Activated naive CD8-positive, alpha-beta T cell treated with anti-CD3 and anti-CD28 coated beads for 36 hours (primary cell): ENCODE data around the gene KIF2A. TPM values are rescaled to one million over a fixed set of nuclear protein-coding genes. Genes with fewer than 3 reads are reported as not detected.

Source experiments
- DNase-seq: peaks from one replicate; pipeline ENCODE4 v3.0.0; 2021
- H3K27ac Mint-ChIP-seq: one replicate; pipeline ENCODE4 v1.8.0; 2022; ENCODE audit warnings: mild to moderate bottlenecking, moderate library complexity, mixed read lengths
- H3K27me3 Mint-ChIP-seq: one replicate; pipeline ENCODE4 v1.8.0; 2022; ENCODE audit warnings: mild to moderate bottlenecking, mixed read lengths
- H3K36me3 Mint-ChIP-seq: one replicate; pipeline ENCODE4 v1.8.0; 2021; ENCODE audit warnings: mild to moderate bottlenecking, mixed read lengths
- H3K4me1 Mint-ChIP-seq: one replicate; pipeline ENCODE4 v1.8.0; 2021; ENCODE audit warnings: mixed read lengths
- H3K4me3 Mint-ChIP-seq: one replicate; pipeline ENCODE4 v1.8.0; 2022; ENCODE audit warnings: mild to moderate bottlenecking, moderate library complexity, mixed read lengths
- H3K9me3 Mint-ChIP-seq: one replicate; pipeline ENCODE4 v1.8.0; 2022; ENCODE audit warnings: mixed read lengths
- total RNA-seq, 2 experiments: library from RNA; stranded (reverse); gene quantifications; one replicate each; pipeline ENCODE4 v1.2.3, GENCODE V29; 2021

Gene KIF2A
- total RNA-seq, 2 experiments from 2014 or later = 164 to 175 TPM

GRCh38 chr5:62330302-62330701 lies 24.3 kb downstream of the KIF2A start:
- H3K27me3 Mint-ChIP-seq = no peaks in the 10 kb centered on the region
- DNase-seq = no peak
- no peaks in the 10 kb centered on the region for H3K9me3 Mint-ChIP-seq
- peaks cover 36% of the 10 kb centered on the region for H3K36me3 Mint-ChIP-seq
- no peak overlapping the region for H3K27ac Mint-ChIP-seq
- peaks cover 69% of the 10 kb centered on the region for H3K4me1 Mint-ChIP-seq
- H3K4me3 Mint-ChIP-seq = no peak overlapping the region

- DNase-seq = no peak
- H3K9me3 Mint-ChIP-seq = no peaks in the 10 kb centered on the region
- peaks cover 31% of the 10 kb centered on the region for H3K36me3 Mint-ChIP-seq
- no peak overlapping the region for H3K27ac Mint-ChIP-seq
- no peak overlapping the region for H3K4me3 Mint-ChIP-seq
- H3K27me3 Mint-ChIP-seq = no peaks in the 10 kb centered on the region
- H3K4me1 Mint-ChIP-seq = peaks cover 63% of the 10 kb centered on the region
These were observed 25.9 kb downstream of the KIF2A start for GRCh38 chr5:62331921-62332320.

- Mint-ChIP-seq H3K27me3 (no peaks in the 10 kb centered on the region), H3K9me3 (no peaks in the 10 kb centered on the region), H3K4me3 (no peak overlapping the region), H3K36me3 (peaks cover 29% of the 10 kb centered on the region), H3K27ac (peak overlapping the region; percentile 3), H3K4me1 (peaks cover 57% of the 10 kb centered on the region)
- DNase-seq = no peak
These were observed 27.3 kb downstream of the KIF2A start for GRCh38 chr5:62333250-62333794.

GRCh38 chr5:62334082-62334481 lies 28.1 kb downstream of the KIF2A start:
- no peak overlapping the region for H3K4me3 Mint-ChIP-seq
- peaks cover 33% of the 10 kb centered on the region for H3K36me3 Mint-ChIP-seq
- H3K27me3 Mint-ChIP-seq = no peaks in the 10 kb centered on the region
- peak overlapping the region; percentile 36 for H3K27ac Mint-ChIP-seq
- no peaks in the 10 kb centered on the region for H3K9me3 Mint-ChIP-seq
- H3K4me1 Mint-ChIP-seq = peaks cover 52% of the 10 kb centered on the region
- DNase-seq = no peak

- DNase-seq = no peak
- Mint-ChIP-seq H3K36me3 (peaks cover 44% of the 10 kb centered on the region), H3K27ac (no peak overlapping the region), H3K4me1 (peaks cover 59% of the 10 kb centered on the region), H3K9me3 (peaks cover 2% of the 10 kb centered on the region), H3K27me3 (no peaks in the 10 kb centered on the region), H3K4me3 (no peak overlapping the region)
These were observed 34.4 kb downstream of the KIF2A start for GRCh38 chr5:62340392-62340791.

GRCh38 chr5:62340979-62341378 lies 35.0 kb downstream of the KIF2A start:
- Mint-ChIP-seq H3K9me3 (peaks cover 2% of the 10 kb centered on the region), H3K36me3 (peaks cover 42% of the 10 kb centered on the region), H3K27me3 (no peaks in the 10 kb centered on the region), H3K4me3 (peak overlapping the region; percentile 68), H3K27ac (peak overlapping the region; percentile 85), H3K4me1 (peaks cover 57% of the 10 kb centered on the region)
- DNase-seq = no peak

GRCh38 chr5:62341783-62342475 lies 35.9 kb downstream of the KIF2A start:
- Mint-ChIP-seq H3K9me3 (peaks cover 2% of the 10 kb centered on the region), H3K27ac (peak overlapping the region; percentile 85), H3K27me3 (no peaks in the 10 kb centered on the region), H3K4me1 (peaks cover 52% of the 10 kb centered on the region), H3K4me3 (peak overlapping the region; percentile 68), H3K36me3 (peaks cover 37% of the 10 kb centered on the region)
- no peak for DNase-seq

GRCh38 chr5:62342476-62342837 lies 36.5 kb downstream of the KIF2A start:
- no peaks in the 10 kb centered on the region for H3K27me3 Mint-ChIP-seq
- peak overlapping the region; percentile 85 for H3K27ac Mint-ChIP-seq
- H3K4me1 Mint-ChIP-seq = peaks cover 51% of the 10 kb centered on the region
- peaks cover 37% of the 10 kb centered on the region for H3K36me3 Mint-ChIP-seq
- H3K4me3 Mint-ChIP-seq = no peak overlapping the region
- H3K9me3 Mint-ChIP-seq = peaks cover 2% of the 10 kb centered on the region
- no peak for DNase-seq

- DNase-seq = no peak
- peak overlapping the region; percentile 76 for H3K27ac Mint-ChIP-seq
- H3K27me3 Mint-ChIP-seq = no peaks in the 10 kb centered on the region
- peaks cover 47% of the 10 kb centered on the region for H3K4me1 Mint-ChIP-seq
- H3K4me3 Mint-ChIP-seq = no peak overlapping the region
- H3K36me3 Mint-ChIP-seq = peaks cover 34% of the 10 kb centered on the region
- peaks cover 2% of the 10 kb centered on the region for H3K9me3 Mint-ChIP-seq
These were observed 37.4 kb downstream of the KIF2A start for GRCh38 chr5:62343428-62343827.

GRCh38 chr5:62346748-62347147 lies 40.7 kb downstream of the KIF2A start:
- DNase-seq = no peak
- Mint-ChIP-seq H3K27me3 (no peaks in the 10 kb centered on the region), H3K27ac (no peak overlapping the region), H3K36me3 (peaks cover 34% of the 10 kb centered on the region), H3K4me1 (peaks cover 33% of the 10 kb centered on the region), H3K9me3 (peaks cover 2% of the 10 kb centered on the region), H3K4me3 (no peak overlapping the region)

- Mint-ChIP-seq H3K4me3 (no peak overlapping the region), H3K27ac (no peak overlapping the region), H3K27me3 (no peaks in the 10 kb centered on the region), H3K36me3 (peaks cover 33% of the 10 kb centered on the region), H3K9me3 (peaks cover 1% of the 10 kb centered on the region), H3K4me1 (peaks cover 25% of the 10 kb centered on the region)
- DNase-seq = no peak
These were observed 41.9 kb downstream of the KIF2A start for GRCh38 chr5:62347928-62348327.

GRCh38 chr5:62348723-62349481 lies 42.9 kb downstream of the KIF2A start:
- H3K4me3 Mint-ChIP-seq = no peak overlapping the region
- H3K4me1 Mint-ChIP-seq = peaks cover 20% of the 10 kb centered on the region
- peaks cover 24% of the 10 kb centered on the region for H3K36me3 Mint-ChIP-seq
- H3K27ac Mint-ChIP-seq = peak overlapping the region; percentile 29
- H3K27me3 Mint-ChIP-seq = no peaks in the 10 kb centered on the region
- DNase-seq = no peak
- no peaks in the 10 kb centered on the region for H3K9me3 Mint-ChIP-seq

- H3K36me3 Mint-ChIP-seq = peaks cover 18% of the 10 kb centered on the region
- no peaks in the 10 kb centered on the region for H3K9me3 Mint-ChIP-seq
- H3K27ac Mint-ChIP-seq = peak overlapping the region; percentile 45
- no peaks in the 10 kb centered on the region for H3K27me3 Mint-ChIP-seq
- H3K4me3 Mint-ChIP-seq = no peak overlapping the region
- DNase-seq = no peak
- H3K4me1 Mint-ChIP-seq = peaks cover 12% of the 10 kb centered on the region
These were observed 48.2 kb downstream of the KIF2A start for GRCh38 chr5:62354028-62354874.

GRCh38 chr5:62362701-62363100 lies 56.7 kb downstream of the KIF2A start:
- Mint-ChIP-seq H3K9me3 (no peaks in the 10 kb centered on the region), H3K4me3 (no peak overlapping the region), H3K36me3 (peaks cover 27% of the 10 kb centered on the region), H3K4me1 (peaks cover 4% of the 10 kb centered on the region), H3K27ac (no peak overlapping the region), H3K27me3 (no peaks in the 10 kb centered on the region)
- no peak for DNase-seq

- H3K27ac Mint-ChIP-seq = peak overlapping the region; percentile 47
- DNase-seq = no peak
- peaks cover 35% of the 10 kb centered on the region for H3K36me3 Mint-ChIP-seq
- H3K4me3 Mint-ChIP-seq = no peak overlapping the region
- peaks cover 13% of the 10 kb centered on the region for H3K4me1 Mint-ChIP-seq
- H3K9me3 Mint-ChIP-seq = no peaks in the 10 kb centered on the region
- no peaks in the 10 kb centered on the region for H3K27me3 Mint-ChIP-seq
These were observed 63.0 kb downstream of the KIF2A start for GRCh38 chr5:62369039-62369438.
